GM18499 (cell line): ENCODE measurements around the gene GPX5.
"Not testable (repeated sequence)": the region's sequence is repeated elsewhere in the genome, so short reads cannot be mapped to it uniquely, and the experiment has no call there.

Source experiments
- ATAC-seq: cut with Tn5 transposase; IDR thresholded peaks from one replicate; pipeline ENCODE4 v1.9.1; 2021; ENCODE audit warnings: moderate number of reproducible peaks; ENCODE audit not compliant: insufficient read depth, unreplicated experiment

The GPX5 gene, protein sequence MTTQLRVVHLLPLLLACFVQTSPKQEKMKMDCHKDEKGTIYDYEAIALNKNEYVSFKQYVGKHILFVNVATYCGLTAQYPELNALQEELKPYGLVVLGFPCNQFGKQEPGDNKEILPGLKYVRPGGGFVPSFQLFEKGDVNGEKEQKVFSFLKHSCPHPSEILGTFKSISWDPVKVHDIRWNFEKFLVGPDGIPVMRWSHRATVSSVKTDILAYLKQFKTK

DNA sequence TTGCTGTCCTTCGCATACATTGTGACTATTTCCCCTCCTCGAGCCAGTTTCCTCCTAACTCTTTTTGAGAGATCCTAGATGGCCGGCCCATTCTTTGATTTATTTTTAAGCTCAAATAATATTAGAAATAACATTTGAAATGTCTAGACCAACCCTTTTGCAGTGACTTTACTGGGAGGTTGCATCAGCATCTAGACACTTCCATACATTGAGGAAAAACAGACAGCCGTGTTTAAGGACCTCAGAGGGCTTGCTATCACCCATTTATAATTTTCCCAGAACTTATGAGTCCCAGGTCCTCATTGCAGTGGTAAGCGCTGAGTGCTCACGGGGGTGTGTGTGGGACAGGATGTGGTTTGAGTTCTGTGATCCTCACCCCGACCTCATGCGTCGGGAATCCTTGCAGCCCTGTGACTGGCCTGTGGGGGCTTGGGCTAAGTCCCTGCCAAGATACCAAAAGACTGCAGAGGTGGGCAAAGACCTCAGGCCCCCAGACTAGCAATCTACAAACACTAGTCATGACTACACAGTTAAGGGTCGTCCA is at the start of gene GPX5:
TSS of gene GPX5 (plus strand) at position 386 of the 544 bp plus-strand sequence. CDS start at position 519, 133 bp downstream.
- no peak for ATAC-seq

DNA sequence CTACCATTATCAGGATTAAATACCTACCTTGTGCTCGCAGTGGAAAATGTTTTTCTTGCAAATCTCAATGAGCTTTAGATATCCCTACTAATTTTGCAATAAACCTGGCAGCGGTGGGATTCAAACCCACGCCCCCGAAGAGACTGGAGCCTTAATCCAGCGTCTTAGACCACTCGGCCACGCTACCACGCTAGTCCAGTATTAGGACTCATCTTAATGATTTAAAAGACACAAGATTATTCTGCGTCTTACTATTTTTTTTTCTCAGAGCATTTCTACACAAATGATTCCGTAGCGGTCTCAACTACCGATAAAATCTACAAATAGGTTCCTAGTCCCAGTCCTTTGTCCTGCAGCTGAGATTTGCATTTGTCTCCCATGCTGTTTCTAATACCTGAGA is 47.2 kb upstream of the GPX5 start:
- ATAC-seq = no peak

DNA sequence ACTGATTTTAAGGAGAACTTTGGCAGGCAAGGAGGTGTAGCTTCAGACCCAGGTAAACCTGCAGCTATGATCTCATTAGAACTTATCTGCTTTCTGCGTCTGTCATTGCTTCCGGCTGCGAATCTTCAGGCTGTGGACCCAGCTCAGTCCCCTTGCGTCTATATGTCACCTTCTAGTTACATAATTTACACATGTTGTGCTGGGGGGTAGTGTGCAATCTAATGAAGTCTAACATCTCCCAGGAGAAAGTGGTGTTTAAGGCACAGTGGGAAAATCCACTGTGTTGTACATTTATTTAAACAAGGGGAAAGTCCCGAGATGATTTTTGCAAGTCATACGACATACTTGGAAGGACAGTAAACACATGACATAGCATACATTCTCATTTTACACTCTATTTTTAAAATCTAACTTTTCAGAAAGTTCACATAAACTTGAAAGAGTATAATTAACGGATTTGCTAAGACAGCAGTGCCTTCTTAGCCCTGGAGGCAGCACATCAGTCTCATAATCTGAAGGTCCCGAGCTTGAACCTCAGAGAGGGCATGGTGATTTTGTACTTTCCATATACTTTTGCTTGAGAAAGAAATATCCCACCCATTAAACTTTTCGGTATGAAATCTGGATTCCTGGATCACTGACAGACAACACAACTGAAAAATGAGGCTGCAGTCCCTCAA is 45.3 kb upstream of the GPX5 start:
- no peak for ATAC-seq

DNA sequence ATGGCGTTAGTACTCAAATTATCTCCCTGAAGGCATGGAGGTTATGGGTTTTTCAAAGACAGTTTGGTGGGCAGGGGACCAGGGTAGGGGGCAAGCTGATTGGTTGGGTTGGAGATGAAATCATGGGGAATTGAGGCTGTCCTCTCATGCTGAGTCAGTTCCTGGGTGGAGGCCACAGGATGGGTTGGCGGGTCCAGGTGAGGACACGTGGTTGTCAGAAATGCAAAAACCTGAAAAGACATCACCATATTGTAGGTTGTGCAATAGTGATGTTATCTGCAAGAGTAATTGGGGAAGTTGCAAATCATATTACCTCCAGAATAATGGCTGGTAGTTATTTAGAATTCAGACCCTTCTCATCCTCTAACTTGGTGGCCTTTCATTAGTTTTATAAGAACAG is 40.2 kb upstream of the GPX5 start:
- ATAC-seq = no peak

DNA sequence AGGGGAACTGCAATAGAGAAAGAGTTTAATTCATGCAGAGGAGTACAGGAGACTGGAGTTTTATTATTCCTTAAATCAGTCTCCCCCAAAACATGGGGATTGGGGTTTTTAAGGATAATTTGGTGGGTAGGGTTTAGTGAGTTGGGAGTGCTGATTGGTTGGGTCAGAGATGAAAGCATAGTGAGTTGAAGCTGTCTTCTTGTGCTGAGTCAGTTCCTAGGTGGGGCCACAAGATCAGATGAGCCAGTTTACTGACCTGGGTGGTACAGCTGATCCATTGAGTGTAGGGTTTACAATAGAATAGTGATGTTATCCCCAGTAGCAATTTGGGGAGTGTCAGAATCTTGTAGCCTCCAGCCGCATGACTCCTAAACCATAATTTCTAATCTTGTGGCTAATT is 39.1 kb upstream of the GPX5 start:
- no peak for ATAC-seq

DNA sequence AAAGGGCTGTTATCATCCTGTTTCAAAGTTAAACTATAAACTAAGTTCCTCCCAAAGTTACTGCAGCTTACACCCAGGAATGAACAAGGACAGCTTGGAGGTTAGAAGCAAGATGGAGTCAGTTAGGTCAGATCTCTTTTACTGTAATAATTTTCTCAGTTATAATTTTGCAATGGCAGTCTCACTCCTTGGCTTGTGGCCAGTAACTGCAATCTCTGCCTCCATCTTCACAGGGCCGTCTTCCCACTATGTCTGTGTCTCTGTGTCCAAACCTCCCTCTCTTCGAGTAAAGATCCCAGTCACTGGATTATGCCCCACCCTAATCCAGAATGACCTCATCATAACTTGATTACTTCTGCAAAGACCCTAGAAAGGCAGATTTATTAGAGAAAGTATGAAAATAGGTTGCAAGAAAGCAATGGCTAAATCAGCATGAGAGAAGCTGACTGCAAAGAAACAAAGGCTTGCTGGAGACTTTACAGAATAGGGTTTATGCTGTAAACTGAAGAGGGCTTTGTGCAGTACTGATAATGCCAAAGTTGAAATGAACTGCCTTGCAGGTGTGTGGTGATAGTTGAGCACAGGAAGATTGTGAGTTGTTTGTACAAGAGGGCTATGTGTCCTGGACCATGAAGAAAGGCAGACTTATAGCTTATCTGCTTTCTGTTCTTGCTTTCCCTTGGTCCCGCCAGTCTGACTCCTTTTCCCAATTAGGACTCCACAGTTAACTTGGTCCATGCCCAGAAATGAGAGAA is 38.5 kb upstream of the GPX5 start:
- no peak for ATAC-seq

DNA sequence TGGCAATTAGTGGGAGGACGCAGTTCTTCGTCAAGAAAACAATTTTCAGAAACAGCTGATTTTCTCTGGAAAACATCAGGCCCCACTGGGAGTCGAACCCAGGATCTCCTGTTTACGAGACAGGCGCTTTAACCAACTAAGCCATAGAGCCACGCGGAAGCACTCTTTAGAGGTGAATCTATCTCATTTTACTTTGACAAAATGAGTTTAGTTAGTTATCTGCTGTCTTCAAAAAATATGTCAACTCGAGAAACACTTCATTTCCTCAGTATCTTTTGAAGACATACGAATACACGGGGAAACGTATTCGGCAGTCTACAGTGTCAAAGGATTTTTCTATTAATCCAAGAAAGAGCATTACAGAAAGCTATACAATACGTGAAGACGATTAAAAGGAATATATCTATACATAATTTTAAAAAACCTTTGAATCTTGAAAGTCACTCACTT is 36.7 kb upstream of the GPX5 start:
- no peak for ATAC-seq

DNA sequence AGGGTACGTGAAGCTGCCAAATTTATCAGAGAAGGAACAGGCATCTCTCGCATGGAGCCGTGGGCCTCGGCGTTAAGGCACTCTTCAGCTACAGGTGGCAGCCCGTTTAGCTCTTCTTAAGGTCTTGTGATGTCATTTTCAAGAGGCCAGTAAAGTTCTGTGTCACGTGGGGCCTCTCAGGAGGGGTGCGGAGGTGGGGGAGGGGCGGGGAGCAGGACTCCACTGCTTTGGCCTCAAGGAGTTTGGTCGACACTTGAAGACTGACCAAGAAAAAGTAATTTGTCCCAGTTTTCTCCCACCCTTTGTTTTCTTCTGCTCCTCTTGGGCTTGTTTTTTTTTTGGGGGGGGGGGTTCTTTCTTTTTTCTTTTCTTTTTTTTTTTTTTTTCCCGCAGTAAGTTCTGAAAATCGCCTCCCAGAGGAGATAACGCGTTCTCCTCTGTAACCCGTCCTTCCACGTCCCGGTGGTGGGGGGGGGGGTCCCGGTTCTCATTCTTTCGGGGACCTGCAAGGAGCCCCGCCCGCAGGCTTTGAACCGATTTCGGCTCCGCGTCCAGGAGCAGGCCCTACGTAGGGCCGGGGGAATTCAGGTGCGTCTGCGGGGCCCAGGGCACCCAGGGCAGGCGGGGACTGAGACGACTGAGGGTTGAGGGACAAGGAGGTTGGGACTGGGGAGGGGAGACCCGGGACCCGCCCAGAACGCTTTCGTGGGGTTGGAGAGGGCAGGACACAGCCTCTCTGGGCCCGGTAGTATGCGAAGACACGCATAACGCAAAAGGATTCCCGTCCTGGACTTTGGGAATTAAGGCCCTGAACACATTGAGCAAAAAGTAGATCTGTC is 36.1 kb upstream of the GPX5 start:
- ATAC-seq = no peak

DNA sequence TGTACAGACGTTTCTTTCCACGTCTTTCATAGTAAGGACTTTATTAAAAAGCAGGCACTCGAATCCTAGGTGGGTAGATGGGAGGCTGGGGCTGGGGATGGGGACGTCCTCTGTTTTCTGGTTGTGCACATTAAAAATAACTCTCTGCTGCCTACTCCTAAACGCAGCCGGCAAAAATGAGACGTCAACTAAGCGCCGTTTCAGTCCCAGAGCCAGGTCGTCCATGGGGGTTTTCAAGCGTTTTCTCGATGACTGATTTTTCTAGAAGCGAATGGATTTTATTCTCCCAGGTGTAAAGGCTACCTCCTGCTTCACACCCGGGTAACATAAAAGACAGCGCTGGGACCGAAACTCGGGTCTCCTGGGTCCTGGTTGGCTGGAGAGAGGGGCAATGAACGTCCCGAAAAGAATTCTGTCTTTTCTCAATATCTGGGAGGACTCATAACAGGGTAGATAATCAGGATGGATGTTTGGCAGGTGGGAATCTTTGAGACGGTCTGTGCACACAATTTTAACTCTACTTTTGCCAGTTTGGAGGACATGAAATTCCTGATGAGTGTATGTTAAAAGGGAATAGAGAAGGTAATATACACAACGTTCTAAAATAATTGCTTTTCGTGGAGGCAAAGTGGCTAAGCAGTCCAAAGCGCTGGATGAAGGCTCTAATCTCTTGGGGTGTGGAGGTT is 35.3 kb upstream of the GPX5 start:
- ATAC-seq = no peak

DNA sequence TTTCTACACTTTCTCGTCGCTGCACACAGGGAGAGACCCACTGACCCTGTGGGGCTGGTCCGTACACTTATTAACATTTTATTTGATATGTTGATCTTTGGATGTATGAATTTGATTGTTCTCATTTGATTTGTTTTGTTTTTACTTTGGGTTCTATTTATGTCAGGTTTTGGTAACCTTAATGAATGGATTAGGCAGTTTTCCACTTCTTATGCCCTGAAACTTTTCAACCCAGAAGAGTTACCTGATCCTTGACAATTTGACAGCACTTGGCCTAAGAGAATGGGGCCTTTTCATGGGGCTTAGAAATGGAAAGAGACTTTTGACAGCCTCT is 33.7 kb upstream of the GPX5 start:
- no peak for ATAC-seq

DNA sequence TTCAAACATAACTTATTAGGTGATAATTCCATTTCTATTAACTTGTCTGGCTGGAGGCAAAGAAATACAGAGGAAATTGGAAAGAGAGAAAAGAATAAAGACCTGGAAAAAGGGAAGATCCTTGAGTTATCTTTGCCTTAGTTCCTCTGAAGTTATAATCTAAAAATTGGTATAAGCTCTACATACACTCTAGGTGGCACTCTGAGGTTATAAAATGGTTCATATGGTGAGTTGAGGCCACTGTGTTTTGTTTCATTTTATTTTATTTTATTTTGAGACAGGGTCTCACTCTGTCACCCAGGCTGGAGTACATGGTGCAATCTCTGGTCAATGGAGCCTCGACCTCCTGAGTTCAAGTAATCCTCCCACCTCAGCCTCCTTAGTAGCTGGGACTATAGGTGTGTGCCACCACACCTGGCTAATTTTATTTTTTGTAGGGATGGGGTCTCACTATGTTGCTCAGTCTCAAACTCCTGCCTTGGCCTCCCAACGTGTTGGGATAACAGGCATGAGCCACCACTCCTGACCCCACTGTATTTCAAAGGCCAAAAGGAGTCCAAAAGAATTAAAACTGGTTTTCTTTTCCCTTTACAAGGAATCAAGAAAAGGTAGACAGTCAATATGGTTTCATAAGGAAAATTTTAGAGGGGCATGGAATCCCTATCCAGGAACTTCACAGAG is 29.4 kb upstream of the GPX5 start:
- ATAC-seq = no peak

DNA sequence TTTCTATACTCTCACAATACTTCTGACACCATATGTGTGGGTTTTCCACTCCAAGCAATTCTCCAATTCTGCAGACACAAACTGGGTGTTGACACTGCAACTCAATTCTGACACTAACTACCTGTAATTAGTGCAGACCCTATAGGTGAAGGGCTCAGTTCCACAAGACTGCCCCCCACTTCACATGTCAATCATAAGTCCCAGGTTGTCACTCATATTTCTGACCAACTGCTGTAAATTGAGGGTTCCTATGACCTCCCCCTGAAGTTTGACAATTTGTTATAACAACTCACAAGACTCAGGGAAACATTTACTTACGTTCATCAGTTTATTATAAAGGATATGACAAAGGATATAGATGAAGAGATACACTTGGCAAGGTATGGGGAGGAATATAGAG is 28.4 kb upstream of the GPX5 start:
- no peak for ATAC-seq

DNA sequence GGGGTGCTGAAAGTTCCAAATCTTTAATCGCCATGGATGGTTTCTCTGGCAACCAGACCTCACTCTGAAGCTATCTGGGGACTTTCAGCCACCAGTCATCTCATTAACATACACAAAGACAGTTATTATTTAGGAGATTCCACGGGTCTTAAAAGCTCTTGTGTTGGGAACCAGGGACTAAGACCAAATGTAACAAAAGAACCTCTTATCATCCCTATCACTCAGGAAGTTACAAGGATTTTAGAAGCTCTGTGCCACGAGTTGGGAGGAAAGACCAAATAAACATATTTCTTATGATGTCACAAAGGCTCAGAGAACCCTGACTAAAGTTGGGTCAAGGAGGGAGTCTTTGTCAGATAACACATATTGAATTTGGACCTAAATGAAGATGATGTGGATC is 27.8 kb upstream of the GPX5 start:
- ATAC-seq = no peak

DNA sequence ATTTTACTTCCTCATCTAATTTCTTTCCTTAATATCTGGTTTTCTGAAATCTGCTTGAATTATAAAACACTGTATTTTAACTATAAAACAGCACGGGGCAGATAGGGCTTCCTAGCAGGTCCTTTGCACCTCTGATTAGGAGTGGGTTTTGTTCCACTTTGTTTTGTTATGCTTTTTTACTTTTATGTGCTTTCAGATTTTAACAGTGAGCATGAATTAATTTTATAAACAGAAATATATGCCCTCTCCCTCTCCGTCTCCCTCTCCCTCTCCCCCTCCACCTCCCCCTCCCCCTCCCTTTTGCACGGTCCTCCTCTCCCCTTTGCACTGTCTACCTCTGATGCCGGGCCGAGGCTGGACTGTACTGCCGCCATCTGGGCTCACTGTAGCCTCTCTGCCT is 24.4 kb upstream of the GPX5 start:
- no peak for ATAC-seq

DNA sequence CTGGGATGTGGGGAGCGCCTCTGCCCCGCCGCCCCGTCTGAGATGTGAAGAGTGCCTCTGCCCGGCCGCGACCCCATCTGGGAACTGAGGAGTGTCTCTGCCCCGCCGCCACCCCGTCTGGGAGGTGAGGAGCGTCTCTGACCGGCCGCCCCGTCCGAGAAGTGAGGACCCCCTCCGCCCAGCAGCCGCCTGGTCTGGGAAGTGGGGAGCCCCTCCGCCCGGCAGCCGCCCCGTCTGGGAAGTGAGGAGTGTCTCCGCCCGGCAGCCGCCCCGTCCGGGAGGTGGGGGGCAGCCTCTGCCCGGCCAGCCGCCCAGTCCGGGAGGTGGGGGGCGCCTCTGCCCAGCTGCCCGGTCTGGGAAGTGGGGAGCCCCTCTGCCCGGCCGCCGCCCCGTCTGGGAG is 23.5 kb upstream of the GPX5 start:
- ATAC-seq = not testable (repeated sequence)

DNA sequence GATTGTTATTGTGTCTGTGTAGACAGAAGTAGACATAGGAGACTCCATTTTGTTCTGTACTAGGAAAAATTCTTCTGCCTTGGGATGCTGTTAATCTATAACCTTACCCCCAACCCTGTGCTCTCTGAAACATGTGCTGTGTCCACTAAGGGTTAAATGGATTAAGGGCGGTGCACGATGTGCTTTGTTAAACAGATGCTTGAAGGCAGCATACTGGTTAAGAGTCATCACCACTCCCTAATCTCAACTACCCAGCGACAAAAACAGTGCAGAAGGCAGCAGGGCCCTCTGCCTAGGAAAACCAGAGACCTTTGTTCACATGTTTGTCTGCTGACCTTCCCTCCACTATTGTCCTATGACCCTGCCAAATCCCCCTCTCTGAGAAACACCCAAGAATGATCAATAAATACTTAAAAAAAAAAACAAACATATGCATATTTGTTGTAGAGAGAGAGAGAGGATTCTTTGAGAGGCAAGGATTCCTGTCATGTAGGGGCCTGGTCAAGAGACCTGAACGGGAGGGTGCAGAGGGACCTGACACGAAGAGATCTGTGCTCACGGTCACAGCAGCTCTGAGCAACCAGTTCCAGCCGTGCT is 22.9 kb upstream of the GPX5 start:
- ATAC-seq = not testable (repeated sequence)

DNA sequence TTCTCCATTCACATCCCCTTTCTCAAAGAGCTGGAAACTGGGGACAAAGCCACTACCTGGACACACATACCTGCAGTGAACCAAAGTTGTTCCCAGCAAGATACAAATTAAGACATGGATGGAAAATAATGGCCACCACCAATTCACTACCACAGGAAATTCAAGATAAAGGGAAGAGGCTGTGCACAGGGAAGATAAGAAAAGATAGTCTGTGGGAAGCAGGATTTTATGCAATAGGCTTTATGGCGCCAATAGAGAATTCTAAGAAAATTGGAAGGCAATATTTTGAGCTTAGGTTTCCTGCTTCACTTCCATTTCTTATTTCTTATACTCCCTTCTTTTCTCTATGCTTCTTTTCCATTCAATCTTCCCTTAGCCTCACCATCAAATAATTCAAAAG is 19.9 kb upstream of the GPX5 start:
- no peak for ATAC-seq

DNA sequence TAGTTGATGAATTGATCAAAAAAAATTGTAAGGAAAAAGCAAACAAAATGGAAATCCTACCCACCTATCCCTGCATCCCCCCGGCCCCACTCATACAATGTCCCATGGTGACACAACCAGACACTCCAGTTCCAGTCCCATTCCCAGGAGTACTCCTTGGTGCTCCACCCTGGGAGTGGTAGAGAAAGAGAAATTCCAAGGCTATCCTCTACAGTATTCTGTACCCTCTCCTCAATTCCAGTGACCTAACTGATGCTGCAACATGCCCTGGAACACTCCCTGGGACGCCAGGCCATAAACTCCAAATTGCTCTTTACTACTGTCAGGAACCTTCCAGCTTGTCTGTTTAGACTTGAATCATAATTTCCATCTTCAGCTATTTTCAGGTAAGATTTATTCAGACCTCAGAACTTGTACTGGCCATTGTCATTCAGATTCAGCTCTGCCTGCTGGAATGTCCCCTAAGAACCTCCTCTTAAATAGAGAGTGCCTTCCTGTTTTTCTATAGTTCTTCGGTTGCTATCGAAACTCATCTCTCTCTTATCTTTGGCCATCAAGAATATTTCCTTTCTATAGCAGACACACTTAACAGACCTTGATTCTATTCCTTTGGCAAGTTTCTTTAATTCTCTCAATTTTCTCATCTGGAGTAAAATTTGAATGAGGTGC is 18.7 kb upstream of the GPX5 start:
- no peak for ATAC-seq
